ENCODE results near the gene SCGN. TPM values are rescaled to one million over a fixed set of nuclear protein-coding genes. Genes with fewer than 3 reads are reported as not detected.

The SCGN gene
- total RNA-seq, 6 experiments from 2014 or later, result 0.74 to 2.2 (median 0.99) TPM

DNA sequence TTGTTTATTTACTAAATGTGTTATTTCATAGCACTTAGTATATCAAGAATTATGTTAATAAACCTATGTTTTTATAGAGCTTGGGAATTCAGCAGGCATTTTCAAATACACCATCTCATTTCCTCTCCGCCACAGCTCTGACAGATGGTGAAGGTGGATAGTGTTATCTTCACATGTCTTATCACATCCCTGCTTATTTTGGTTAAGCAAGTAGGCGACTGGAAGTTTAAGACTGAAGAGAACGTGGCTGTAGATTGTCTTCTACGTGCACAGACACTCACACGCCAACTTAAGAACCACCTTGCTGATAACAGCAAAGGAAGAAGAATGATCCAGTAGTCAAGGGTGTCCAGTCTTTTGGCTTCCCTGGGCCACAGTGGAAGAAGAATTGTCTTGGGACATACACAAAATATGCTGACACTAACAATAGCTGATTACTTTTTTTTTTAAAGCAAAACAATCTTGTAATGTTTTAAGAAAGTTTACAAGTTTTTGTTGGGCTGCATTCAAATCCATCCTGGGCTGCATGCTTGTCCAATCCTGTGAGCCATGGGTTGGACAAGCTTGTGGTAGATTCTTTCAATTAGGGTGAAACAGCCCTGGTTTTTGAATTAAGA is 43.3 kb upstream of the SCGN start:
- 95% methylated on average over 5 of the region's 5 CpGs for WGBS (ENCODE audit: insufficient coverage, low coverage, low lambda C conversion rate, missing lambda C conversion rate)
- ATAC-seq (no peak), DNase-seq (no peak)
- H3K27me3 ChIP-seq, result no peaks in the 10 kb centered on the region
- H3K4me1 ChIP-seq, result no peaks in the 10 kb centered on the region
- no peak overlapping the region for H3K4me3 ChIP-seq
- no peaks in the 10 kb centered on the region for H3K36me3 ChIP-seq
- H3K9me3 ChIP-seq, result no peaks in the 10 kb centered on the region
- TF ChIP-seq, protein P1, sequence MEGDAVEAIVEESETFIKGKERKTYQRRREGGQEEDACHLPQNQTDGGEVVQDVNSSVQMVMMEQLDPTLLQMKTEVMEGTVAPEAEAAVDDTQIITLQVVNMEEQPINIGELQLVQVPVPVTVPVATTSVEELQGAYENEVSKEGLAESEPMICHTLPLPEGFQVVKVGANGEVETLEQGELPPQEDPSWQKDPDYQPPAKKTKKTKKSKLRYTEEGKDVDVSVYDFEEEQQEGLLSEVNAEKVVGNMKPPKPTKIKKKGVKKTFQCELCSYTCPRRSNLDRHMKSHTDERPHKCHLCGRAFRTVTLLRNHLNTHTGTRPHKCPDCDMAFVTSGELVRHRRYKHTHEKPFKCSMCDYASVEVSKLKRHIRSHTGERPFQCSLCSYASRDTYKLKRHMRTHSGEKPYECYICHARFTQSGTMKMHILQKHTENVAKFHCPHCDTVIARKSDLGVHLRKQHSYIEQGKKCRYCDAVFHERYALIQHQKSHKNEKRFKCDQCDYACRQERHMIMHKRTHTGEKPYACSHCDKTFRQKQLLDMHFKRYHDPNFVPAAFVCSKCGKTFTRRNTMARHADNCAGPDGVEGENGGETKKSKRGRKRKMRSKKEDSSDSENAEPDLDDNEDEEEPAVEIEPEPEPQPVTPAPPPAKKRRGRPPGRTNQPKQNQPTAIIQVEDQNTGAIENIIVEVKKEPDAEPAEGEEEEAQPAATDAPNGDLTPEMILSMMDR (IDR thresholded peaks at IDR 0.05), result no peak
- TF ChIP-seq POLR2A (IDR thresholded peaks at IDR 0.05), result no peak
- H3K27ac ChIP-seq, result no peak overlapping the region
- intact Hi-C loops (cut with DNase I), result no loop called here

DNA sequence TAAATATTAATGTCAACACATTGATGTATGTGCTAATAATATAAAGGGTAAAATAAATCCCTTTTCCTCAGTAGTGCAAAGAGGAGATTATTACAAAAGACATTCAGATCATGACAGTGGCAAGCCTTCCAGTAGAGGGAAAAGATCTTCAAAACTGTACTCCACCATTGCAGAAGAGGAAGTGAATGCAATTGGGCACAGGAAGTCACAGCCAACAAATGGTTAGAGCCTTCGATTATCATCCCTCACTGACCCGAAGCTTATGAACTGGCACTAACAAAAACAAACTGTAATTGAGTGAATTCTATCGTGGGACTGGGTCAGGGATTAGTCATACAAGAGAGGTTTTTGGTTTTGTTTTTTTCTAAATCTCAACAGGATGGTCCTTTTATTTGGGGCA is 39.3 kb upstream of the SCGN start:
- WGBS (ENCODE audit: insufficient coverage, low coverage, low lambda C conversion rate, missing lambda C conversion rate), result 62% methylated on average over 3 of the region's 3 CpGs
- H3K4me1 ChIP-seq, result no peaks in the 10 kb centered on the region
- intact Hi-C loops (cut with DNase I), result no loop called here
- no peaks in the 10 kb centered on the region for H3K27me3 ChIP-seq
- no peak for DNase-seq
- no peak overlapping the region for H3K4me3 ChIP-seq
- H3K36me3 ChIP-seq, result no peaks in the 10 kb centered on the region
- TF ChIP-seq, protein P1 (IDR thresholded peaks at IDR 0.05), result no peak
- TF ChIP-seq POLR2A (IDR thresholded peaks at IDR 0.05), result no peak
- H3K27ac ChIP-seq, result no peak overlapping the region
- ATAC-seq, result no peak
- no peaks in the 10 kb centered on the region for H3K9me3 ChIP-seq

DNA sequence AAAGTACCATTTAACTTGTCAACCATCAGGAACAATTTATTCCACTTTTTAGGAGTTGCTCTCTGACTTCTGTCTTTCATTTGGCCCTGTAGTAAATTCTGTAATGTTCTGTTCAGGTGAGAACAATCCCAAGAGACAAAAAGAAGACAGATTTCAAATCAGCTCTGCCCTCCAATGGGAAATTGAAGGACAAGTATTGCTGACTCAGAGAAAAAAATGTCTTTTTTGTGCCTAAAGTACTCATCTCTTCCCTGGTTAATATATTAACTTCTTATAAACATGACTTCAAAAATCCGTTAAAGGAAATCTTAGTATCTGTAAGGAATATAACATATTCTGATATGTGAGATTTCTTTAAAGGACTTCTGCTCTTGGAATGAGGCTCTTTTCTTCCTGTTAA is 38.6 kb upstream of the SCGN start:
- TF ChIP-seq POLR2A (IDR thresholded peaks at IDR 0.05), result no peak
- TF ChIP-seq, protein P1 (IDR thresholded peaks at IDR 0.05), result no peak
- H3K27me3 ChIP-seq, result no peaks in the 10 kb centered on the region

DNA sequence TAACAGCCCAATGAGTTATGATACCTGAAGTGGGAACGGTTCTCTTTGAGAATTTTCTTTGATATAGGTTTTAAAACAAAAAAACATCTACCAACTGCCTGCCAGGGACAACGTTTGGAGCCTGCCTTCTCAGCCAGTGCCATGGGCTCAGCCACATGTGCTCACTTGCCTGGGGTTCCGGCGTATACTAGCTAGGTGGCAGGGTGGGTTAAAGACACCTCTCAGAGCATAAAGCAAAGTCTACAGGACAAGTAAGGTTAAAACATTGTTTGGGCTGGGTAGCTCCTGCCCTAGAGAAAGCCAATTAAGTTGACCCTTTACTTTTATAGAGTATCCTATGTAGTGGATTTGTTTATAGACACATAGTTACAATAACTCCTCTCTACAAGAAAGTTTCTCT is 38.0 kb upstream of the SCGN start:
- Histone ChIP-seq H3K9me3 (no peaks in the 10 kb centered on the region), H3K4me3 (no peak overlapping the region), H3K27ac (no peak overlapping the region), H3K27me3 (no peaks in the 10 kb centered on the region), H3K4me1 (no peaks in the 10 kb centered on the region), H3K36me3 (no peaks in the 10 kb centered on the region)
- no peak for TF ChIP-seq POLR2A (IDR thresholded peaks at IDR 0.05)
- TF ChIP-seq, protein P1 (IDR thresholded peaks at IDR 0.05), result no peak
- ATAC-seq (no peak), DNase-seq (no peak)
- 83% methylated on average over 4 of the region's 4 CpGs for WGBS (ENCODE audit: insufficient coverage, low coverage, low lambda C conversion rate, missing lambda C conversion rate)
- intact Hi-C loops (cut with DNase I), result no loop called here

More for the DNA sequence above, 38.6 kb upstream of the SCGN start:
- H3K27ac ChIP-seq, result no peak overlapping the region
- intact Hi-C loops (cut with DNase I), result no loop called here
- WGBS (ENCODE audit: insufficient coverage, low coverage, low lambda C conversion rate, missing lambda C conversion rate), result 75% methylated on average over 1 of the region's 1 CpG
- DNase-seq (no peak), ATAC-seq (no peak)
- no peaks in the 10 kb centered on the region for H3K9me3 ChIP-seq
- H3K4me1 ChIP-seq, result no peaks in the 10 kb centered on the region
- no peak overlapping the region for H3K4me3 ChIP-seq
- no peaks in the 10 kb centered on the region for H3K36me3 ChIP-seq

Measured in right lobe of liver (tissue), 6 donors.